Heart right ventricle (tissue), 16 donors: ENCODE measurements around the gene EYS. TPM values are rescaled to one million over a fixed set of nuclear protein-coding genes. Genes with fewer than 3 reads are reported as not detected.

Experiments used
- ATAC-seq, 8 donors: fragments of 200-7000 bp; cut with Tn5 transposase; one replicate each; pipeline ENCODE4 v1.9.1; 2020; ENCODE audit warnings: mild to moderate bottlenecking in 8 of 8, moderate library complexity in 8 of 8, moderate number of reproducible peaks in 1 of 8
- DNase-seq, 2 donors: peaks; one replicate each; pipeline ENCODE4 v3.0.0-alpha.2; 2020
- H3K27ac ChIP-seq, 10 donors: fragments of 200-600 bp; sonication (generic) in 2 of 10; one replicate each; pipeline versions ENCODE4 v1.5.0 to v1.8.0; 2020 to 2022; ENCODE audit warnings: mild to moderate bottlenecking in 3 of 10
- H3K27me3 ChIP-seq, 7 donors: fragments of 200-600 bp; one replicate each; pipeline ENCODE4 v1.8.0; 2021 to 2022; ENCODE audit warnings: mild to moderate bottlenecking in 2 of 7
- H3K36me3 ChIP-seq, 9 donors: fragments of 200-600 bp; sonication (generic) in 1 of 9; one replicate each; pipeline versions ENCODE4 v1.5.0 to v1.8.0; 2020 to 2022; ENCODE audit warnings: mild to moderate bottlenecking in 2 of 9
- H3K4me1 ChIP-seq, 9 donors: fragments of 200-600 bp; sonication (generic) in 1 of 9; one replicate each; pipeline versions ENCODE4 v1.5.0 to v1.8.0; 2020 to 2022; ENCODE audit warnings: mild to moderate bottlenecking in 4 of 9
- H3K4me3 ChIP-seq, 10 donors: fragments of 200-600 bp; sonication (generic) in 2 of 10; one replicate each; pipeline versions ENCODE4 v1.5.0 to v1.8.0; 2020 to 2022; ENCODE audit warnings: mild to moderate bottlenecking in 7 of 10, moderate library complexity in 2 of 10
- H3K9me3 ChIP-seq, 11 donors: fragments of 200-600 bp in 10 of 11; sonication (generic) in 2 of 11; one replicate each; pipeline versions ENCODE4 v1.5.0 to v1.8.0; 2013 to 2022; ENCODE audit warnings: mild to moderate bottlenecking in 2 of 11, control low read depth in 1 of 11, moderate library complexity in 1 of 11
- WGBS, 2 donors: extraction: QIAGEN DNeasy Blood & Tissue Kit; methylation state at CpG; one replicate each; pipeline ENCODE4 v1.1.7; 2013; ENCODE audit warnings: inconsistent platforms in 1 of 2; 5-methylcytosine and 5-hydroxymethylcytosine counted together
- intact Hi-C, 10 donors: fragments of 100-400 bp; cut with DNase I; formaldehyde crosslinking; loops; one replicate each; pipeline versions ENCODE4 v1.11.1 to v1.14.2; 2022
- polyA plus RNA-seq, 2 donors: library from polyadenylated mRNA; stranded (reverse); fragments of 200-250 nt; gene quantifications; one replicate each; pipeline ENCODE4 v1.2.3, GENCODE V29; 2013
- total RNA-seq, 10 donors: library from RNA; stranded (reverse); fragmentation: NEBNext Ultra II Directional in 3 of 10; extraction: Animal tissue kit (Norgen Biotek cat#: 25700) in 3 of 10; gene quantifications; one replicate each; pipeline versions ENCODE4 v1.2.1 to v1.2.4, GENCODE V29; 2021 to 2023
- TF ChIP-seq, protein P1 (sequence below), 9 donors: fragments of 200-600 bp; sonication (generic) in 2 of 9; IDR thresholded peaks; one replicate each; pipeline versions ENCODE4 v1.5.0 to v1.8.0; 2021 to 2022; ENCODE audit warnings: antibody characterized with exemption in 9 of 9, mild to moderate bottlenecking in 5 of 9, moderate library complexity in 1 of 9
- donor health status: Arrhythmogenic right ventricular cardiomyopathy.
- donor health status: ischemic (EF 13 %, LVEDD 7.1; RV severe dilation, severe dysfunction).
- donor health status: healthy with polysubstance abuse.
- donor health status: DM: no; HTN: yes; CAD: no.
- donor health status: DM: no; HTN: no; CAD: no.
- donor health status: ischemic (EF 25% LVEDD 6.9; RV normal size, moderate dysfunction).
- donor health status: ischemic (EF 25% LVEDD 5.7; RV mildly dilated, moderate dysfunction).
- donor health status: healthy.
- donor health status: DM: yes; HTN: yes; CAD: no.
- donor health status: Ischemic cardiomyopathy.
- donor health status: ischemic (EF 35%, LVEDD 5.7; RV mildly dilated, moderate dysfunction).
- donor health status: nonischemic (EF 11% LVEDD 7.7; RV severe dilation, severe dysfunction).
- donor health status: DM: yes; HTN: yes; CAD: no.
- donor health status: PGD.
- donor health status: ischemic (EF 29% LVEDD 5.4; RV normal size, mild dysfunction).
- donor health status: nonischemic (EF 23%, LVEDD 6.1; RV moderate dilation, normal function).

EYS gene
- total and polyA plus RNA-seq, 12 donors = 0.02 to 0.40 (median 0.18) TPM; not detected in 8

DNA sequence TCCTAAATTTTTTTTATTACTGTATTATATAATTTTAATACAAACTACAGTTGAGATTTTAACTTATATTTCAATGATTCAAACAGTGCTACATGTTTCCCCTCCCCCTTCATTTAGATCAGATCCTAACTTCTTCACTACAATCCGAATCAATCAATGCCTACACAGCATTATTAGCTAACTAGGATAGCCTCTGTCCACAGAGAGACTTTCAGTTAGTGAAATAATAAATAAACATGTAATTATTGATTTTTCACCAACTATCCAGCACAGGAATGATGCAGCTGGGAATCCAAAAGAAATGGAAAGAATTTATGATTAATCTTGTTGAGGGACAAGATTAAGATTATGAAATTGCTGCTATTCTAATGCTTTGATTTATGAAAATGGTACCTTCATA, 1907.7 kb downstream of the EYS start:
- Histone ChIP-seq H3K9me3 (no peaks in the 10 kb centered on the region), H3K27me3 (peaks cover 0 to 9% (median 0%) of the 10 kb centered on the region in 7 donors), H3K27ac (no peak overlapping the region), H3K4me3 (no peak overlapping the region), H3K36me3 (no peaks in the 10 kb centered on the region), H3K4me1 (peaks cover 0 to 9% (median 0%) of the 10 kb centered on the region in 9 donors)
- TF ChIP-seq, protein P1, sequence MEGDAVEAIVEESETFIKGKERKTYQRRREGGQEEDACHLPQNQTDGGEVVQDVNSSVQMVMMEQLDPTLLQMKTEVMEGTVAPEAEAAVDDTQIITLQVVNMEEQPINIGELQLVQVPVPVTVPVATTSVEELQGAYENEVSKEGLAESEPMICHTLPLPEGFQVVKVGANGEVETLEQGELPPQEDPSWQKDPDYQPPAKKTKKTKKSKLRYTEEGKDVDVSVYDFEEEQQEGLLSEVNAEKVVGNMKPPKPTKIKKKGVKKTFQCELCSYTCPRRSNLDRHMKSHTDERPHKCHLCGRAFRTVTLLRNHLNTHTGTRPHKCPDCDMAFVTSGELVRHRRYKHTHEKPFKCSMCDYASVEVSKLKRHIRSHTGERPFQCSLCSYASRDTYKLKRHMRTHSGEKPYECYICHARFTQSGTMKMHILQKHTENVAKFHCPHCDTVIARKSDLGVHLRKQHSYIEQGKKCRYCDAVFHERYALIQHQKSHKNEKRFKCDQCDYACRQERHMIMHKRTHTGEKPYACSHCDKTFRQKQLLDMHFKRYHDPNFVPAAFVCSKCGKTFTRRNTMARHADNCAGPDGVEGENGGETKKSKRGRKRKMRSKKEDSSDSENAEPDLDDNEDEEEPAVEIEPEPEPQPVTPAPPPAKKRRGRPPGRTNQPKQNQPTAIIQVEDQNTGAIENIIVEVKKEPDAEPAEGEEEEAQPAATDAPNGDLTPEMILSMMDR (IDR thresholded peaks at IDR 0.05) = no peak
- DNase-seq = no peak
- intact Hi-C loops = no loop called here
- no peak for ATAC-seq
- 90 to 95% methylated on average over 1 of the region's 1 CpG for WGBS, 2 donors

DNA sequence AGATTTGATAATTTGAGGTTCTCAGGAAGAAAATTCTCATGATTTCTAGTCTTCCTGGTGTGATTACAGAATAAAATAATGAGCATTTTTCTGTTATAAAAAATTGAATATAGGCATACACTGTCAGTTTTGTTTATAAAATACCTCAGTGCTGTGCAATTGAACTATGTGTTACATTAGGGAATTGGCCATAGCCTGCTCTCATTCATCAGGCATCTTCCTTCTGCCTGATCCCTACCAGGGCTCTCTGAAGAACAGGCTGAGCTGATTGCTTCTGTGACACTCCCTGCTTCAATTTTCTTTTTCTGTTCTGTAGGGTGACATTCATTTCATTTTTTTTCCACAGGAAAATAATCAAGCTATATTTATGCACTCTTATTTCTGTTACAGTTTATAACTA, 1908.6 kb downstream of the EYS start:
- intact Hi-C loops = no loop called here
- Histone ChIP-seq H3K9me3 (no peaks in the 10 kb centered on the region), H3K4me3 (no peak overlapping the region), H3K4me1 (peaks cover 0 to 16% (median 0%) of the 10 kb centered on the region in 9 donors), H3K36me3 (no peaks in the 10 kb centered on the region), H3K27ac (no peak overlapping the region), H3K27me3 (peaks cover 0 to 9% (median 0%) of the 10 kb centered on the region in 7 donors)
- TF ChIP-seq, protein P1 (IDR thresholded peaks at IDR 0.05) = no peak
- DNase-seq = no peak
- no peak for ATAC-seq

DNA sequence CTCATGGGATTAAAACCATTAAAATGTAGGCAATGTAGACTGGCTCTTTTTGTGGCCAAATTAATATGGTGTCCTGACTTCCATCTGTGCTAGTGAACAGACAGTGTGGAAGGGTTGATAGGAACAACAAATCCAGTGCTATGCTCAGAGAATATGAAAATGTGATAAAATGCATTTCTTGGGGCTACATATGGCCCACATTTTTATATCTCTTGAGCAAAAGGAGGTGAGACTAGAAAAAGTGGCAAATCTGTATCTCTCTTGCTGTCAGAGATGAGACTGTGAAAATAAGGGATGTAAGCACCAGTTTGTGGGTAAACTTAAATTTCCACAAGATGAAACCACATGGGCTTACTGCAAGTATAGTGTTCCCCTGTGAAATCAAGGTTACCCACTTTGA, 1909.3 kb downstream of the EYS start:
- Histone ChIP-seq H3K27me3 (peaks cover 0 to 9% (median 0%) of the 10 kb centered on the region in 7 donors), H3K4me3 (no peak overlapping the region), H3K36me3 (no peaks in the 10 kb centered on the region), H3K27ac (no peak overlapping the region), H3K9me3 (no peaks in the 10 kb centered on the region), H3K4me1 (peaks cover 0 to 17% (median 0%) of the 10 kb centered on the region in 9 donors)
- TF ChIP-seq, protein P1 (IDR thresholded peaks at IDR 0.05) = no peak
- intact Hi-C loops = no loop called here
- ATAC-seq (no peak), DNase-seq (no peak)

DNA sequence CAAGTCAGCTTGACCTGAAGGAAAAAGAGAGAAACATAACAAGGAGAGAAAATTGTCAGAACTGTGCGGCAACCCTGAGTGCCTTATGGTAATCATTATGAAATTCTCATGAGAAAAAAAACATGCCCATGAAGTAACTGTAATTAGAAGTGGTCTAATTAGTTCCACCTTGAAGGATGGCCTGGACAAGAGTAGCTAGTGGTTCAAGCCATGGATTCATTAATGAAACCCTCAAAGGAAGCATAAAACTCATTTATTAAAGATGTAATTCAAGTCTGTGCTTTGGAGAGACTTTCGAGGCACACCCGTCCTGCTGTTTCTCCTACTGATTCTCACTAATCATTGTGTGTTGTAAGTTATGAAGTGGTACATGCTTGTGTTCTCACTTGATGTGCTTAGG, 1911.2 kb downstream of the EYS start:
- TF ChIP-seq, protein P1 (IDR thresholded peaks at IDR 0.05) = no peak
- 91 to 94% methylated on average over 3 of the region's 3 CpGs for WGBS, 2 donors

More for the DNA sequence above, 1911.2 kb downstream of the EYS start:
- ATAC-seq (no peak), DNase-seq (no peak)
- intact Hi-C loops = no loop called here
- Histone ChIP-seq H3K27ac (no peak overlapping the region), H3K4me1 (peaks cover 0 to 17% (median 0%) of the 10 kb centered on the region in 9 donors), H3K4me3 (no peak overlapping the region), H3K9me3 (no peaks in the 10 kb centered on the region), H3K27me3 (peaks cover 0 to 8% (median 0%) of the 10 kb centered on the region in 7 donors), H3K36me3 (no peaks in the 10 kb centered on the region)
